SK-N-SH treated with all-trans-retinoic acid at 6 μM for 48 hours (cell line): ENCODE data around the gene MRPL27.

ENCODE experiments used
- ATAC-seq: fragments of 200-7000 bp; cut with Tn5 transposase; 3 replicates; pipeline ENCODE4 v1.9.1; 2020; ENCODE audit warnings: mild to moderate bottlenecking, moderate library complexity
- ARNTL ChIP-seq: fragments of 450-650 bp; formaldehyde crosslinking; IDR thresholded peaks from 2 replicates; pipeline ENCODE4 v1.5.0; 2020; ENCODE audit warnings: low read depth, mild to moderate bottlenecking, moderate library complexity, borderline replicate concordance
- BACH2 ChIP-seq: fragments of 250-450 bp; sonication (Bioruptor Pico); IDR thresholded peaks from 2 replicates; pipeline ENCODE4 v1.9.0; 2021; ENCODE audit warnings: mild to moderate bottlenecking, borderline replicate concordance
- CSDC2 ChIP-seq: fragments of 250-450 bp; sonication (Bioruptor Pico); IDR thresholded peaks from 2 replicates; pipeline ENCODE4 v1.5.0; 2020; ENCODE audit warnings: mild to moderate bottlenecking, moderate library complexity
- CSRNP3 ChIP-seq: fragments of 250-450 bp; sonication (Bioruptor Pico); IDR thresholded peaks from 2 replicates; pipeline ENCODE4 v1.5.1; 2021; ENCODE audit warnings: mild to moderate bottlenecking, moderate library complexity
- ISL1 ChIP-seq: fragments of 250-450 bp; sonication (Bioruptor Pico); IDR thresholded peaks from 2 replicates; pipeline ENCODE4 v2.1.2; 2022; ENCODE audit warnings: mild to moderate bottlenecking, moderate library complexity
- OSR1 ChIP-seq: fragments of 250-450 bp; sonication (Bioruptor Pico); IDR thresholded peaks from 2 replicates; pipeline ENCODE4 v1.8.0; 2022; ENCODE audit warnings: moderate library complexity, mild to moderate bottlenecking, inconsistent platforms
- PATZ1 ChIP-seq: fragments of 250-450 bp; sonication (Bioruptor Pico); IDR thresholded peaks from 2 replicates; pipeline ENCODE4 v1.8.0; 2020; ENCODE audit warnings: mild to moderate bottlenecking, moderate library complexity, borderline replicate concordance
- PPARA ChIP-seq: fragments of 250-450 bp; sonication (Bioruptor Pico); IDR thresholded peaks from 2 replicates; pipeline ENCODE4 v1.5.0; 2020; ENCODE audit warnings: mild to moderate bottlenecking, borderline replicate concordance
- RARB ChIP-seq: fragments of 250-450 bp; sonication (Bioruptor Pico); IDR thresholded peaks from 2 replicates; pipeline ENCODE4 v1.8.0; 2021; ENCODE audit warnings: mild to moderate bottlenecking, moderate library complexity
- SNAI2 ChIP-seq: fragments of 250-450 bp; sonication (Bioruptor Pico); IDR thresholded peaks from 2 replicates; pipeline ENCODE4 v1.5.0; 2020; ENCODE audit warnings: mild to moderate bottlenecking, moderate library complexity
- TCF4 ChIP-seq: fragments of 250-450 bp; sonication (Bioruptor Pico); IDR thresholded peaks from 2 replicates; pipeline ENCODE4 v1.8.0; 2021; ENCODE audit warnings: mild to moderate bottlenecking, moderate library complexity, borderline replicate concordance
- TOX ChIP-seq: fragments of 250-450 bp; sonication (Bioruptor Pico); IDR thresholded peaks from 2 replicates; pipeline ENCODE4 v1.8.0; 2021; ENCODE audit warnings: mild to moderate bottlenecking, moderate library complexity, borderline replicate concordance
- ZC3H10 ChIP-seq: fragments of 250-450 bp; sonication (Bioruptor Pico); IDR thresholded peaks from 2 replicates; pipeline ENCODE4 v1.5.1; 2021; ENCODE audit warnings: mild to moderate bottlenecking, moderate library complexity
- ZFP3 ChIP-seq: fragments of 250-450 bp; sonication (Bioruptor Pico); IDR thresholded peaks from 2 replicates; pipeline ENCODE4 v1.5.0; 2020; ENCODE audit warnings: mild to moderate bottlenecking, moderate library complexity
- ZFP30 ChIP-seq: fragments of 450-650 bp; formaldehyde crosslinking; IDR thresholded peaks from 2 replicates; pipeline ENCODE4 v1.5.0; 2022; ENCODE audit warnings: mild to moderate bottlenecking, moderate library complexity
- ZNF565 ChIP-seq: fragments of 450-650 bp; formaldehyde crosslinking; conservative IDR thresholded peaks from 2 replicates; pipeline ENCODE4 v1.5.0; 2020; ENCODE audit warnings: low read depth, mild to moderate bottlenecking, moderate library complexity
- ZNF70 ChIP-seq: fragments of 450-650 bp; formaldehyde crosslinking; IDR thresholded peaks from 2 replicates; pipeline ENCODE4 v1.5.0; 2020; ENCODE audit warnings: mild to moderate bottlenecking, moderate library complexity
- ZNF8 ChIP-seq: fragments of 450-650 bp; formaldehyde crosslinking; IDR thresholded peaks from 2 replicates; pipeline ENCODE4 v1.5.0; 2020; ENCODE audit warnings: mild to moderate bottlenecking, moderate library complexity
- TF ChIP-seq, protein P1 (sequence below): fragments of 250-450 bp; sonication (Bioruptor Pico); IDR thresholded peaks from 2 replicates; pipeline ENCODE4 v1.5.1; 2020; ENCODE audit warnings: low read depth, mild to moderate bottlenecking, moderate library complexity
- TF ChIP-seq, protein P2 (sequence below): fragments of 250-450 bp; sonication (Bioruptor Pico); IDR thresholded peaks from 2 replicates; pipeline ENCODE4 v1.8.0; 2021; ENCODE audit warnings: low read depth, mild to moderate bottlenecking, moderate library complexity, borderline replicate concordance

MRPL27 gene

GRCh38 chr17:50375858-50376538 lies 3.0 kb upstream of the MRPL27 start:
- no peak for ATAC-seq

DNA sequence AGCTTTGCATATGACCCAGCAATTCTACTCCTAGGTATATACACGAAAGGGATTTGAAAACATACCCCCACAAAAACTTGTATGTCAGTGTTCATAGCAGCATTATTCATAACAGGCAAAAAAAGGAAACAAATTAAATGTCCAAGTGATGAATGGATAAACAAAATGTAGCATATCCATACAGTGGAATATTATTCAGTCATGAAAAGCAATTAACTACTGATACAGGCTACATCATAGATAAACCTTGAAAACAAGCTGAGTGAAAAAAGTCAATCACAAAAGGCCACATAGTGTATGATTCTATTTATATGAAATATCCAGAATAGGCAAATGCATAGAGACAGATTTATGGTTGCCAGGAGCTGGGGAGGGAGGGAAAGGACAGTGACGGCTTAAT lies 721 bp upstream of the MRPL27 start:
- TF ChIP-seq TCF4 = no peak
- TF ChIP-seq, protein P1, sequence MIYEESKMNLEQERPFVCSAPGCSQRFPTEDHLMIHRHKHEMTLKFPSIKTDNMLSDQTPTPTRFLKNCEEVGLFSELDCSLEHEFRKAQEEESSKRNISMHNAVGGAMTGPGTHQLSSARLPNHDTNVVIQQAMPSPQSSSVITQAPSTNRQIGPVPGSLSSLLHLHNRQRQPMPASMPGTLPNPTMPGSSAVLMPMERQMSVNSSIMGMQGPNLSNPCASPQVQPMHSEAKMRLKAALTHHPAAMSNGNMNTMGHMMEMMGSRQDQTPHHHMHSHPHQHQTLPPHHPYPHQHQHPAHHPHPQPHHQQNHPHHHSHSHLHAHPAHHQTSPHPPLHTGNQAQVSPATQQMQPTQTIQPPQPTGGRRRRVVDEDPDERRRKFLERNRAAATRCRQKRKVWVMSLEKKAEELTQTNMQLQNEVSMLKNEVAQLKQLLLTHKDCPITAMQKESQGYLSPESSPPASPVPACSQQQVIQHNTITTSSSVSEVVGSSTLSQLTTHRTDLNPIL (CRISPR knock-in tag) = no peak
- no peak for TF ChIP-seq RARB
- no peak for TF ChIP-seq PPARA (CRISPR knock-in tag)
- TF ChIP-seq ZNF565 (CRISPR knock-in tag) = no peak
- TF ChIP-seq, protein P2, sequence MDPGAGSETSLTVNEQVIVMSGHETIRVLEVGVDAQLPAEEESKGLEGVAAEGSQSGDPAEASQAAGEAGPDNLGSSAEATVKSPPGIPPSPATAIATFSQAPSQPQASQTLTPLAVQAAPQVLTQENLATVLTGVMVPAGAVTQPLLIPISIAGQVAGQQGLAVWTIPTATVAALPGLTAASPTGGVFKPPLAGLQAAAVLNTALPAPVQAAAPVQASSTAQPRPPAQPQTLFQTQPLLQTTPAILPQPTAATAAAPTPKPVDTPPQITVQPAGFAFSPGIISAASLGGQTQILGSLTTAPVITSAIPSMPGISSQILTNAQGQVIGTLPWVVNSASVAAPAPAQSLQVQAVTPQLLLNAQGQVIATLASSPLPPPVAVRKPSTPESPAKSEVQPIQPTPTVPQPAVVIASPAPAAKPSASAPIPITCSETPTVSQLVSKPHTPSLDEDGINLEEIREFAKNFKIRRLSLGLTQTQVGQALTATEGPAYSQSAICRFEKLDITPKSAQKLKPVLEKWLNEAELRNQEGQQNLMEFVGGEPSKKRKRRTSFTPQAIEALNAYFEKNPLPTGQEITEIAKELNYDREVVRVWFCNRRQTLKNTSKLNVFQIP (CRISPR knock-in tag) = no peak
- TF ChIP-seq ARNTL = no peak
- TF ChIP-seq PATZ1 (CRISPR knock-in tag) = no peak
- TF ChIP-seq BACH2 (CRISPR knock-in tag) = no peak
- no peak for TF ChIP-seq ISL1
- TF ChIP-seq CSRNP3 (CRISPR knock-in tag) = no peak
- ATAC-seq = no peak

More at GRCh38 chr17:50375858-50376538, 3.0 kb upstream of the MRPL27 start:
- TF ChIP-seq TCF4 (no peak), ZFP3 (no peak), TOX (CRISPR knock-in tag) (no peak), ZNF70 (CRISPR knock-in tag) (no peak), BACH2 (CRISPR knock-in tag) (no peak), PPARA (CRISPR knock-in tag) (no peak), ZC3H10 (CRISPR knock-in tag) (no peak), SNAI2 (no peak), CSDC2 (no peak), ZNF8 (CRISPR knock-in tag) (no peak), OSR1 (no peak), ZNF565 (CRISPR knock-in tag) (no peak), ISL1 (no peak)
- TF ChIP-seq, protein P2 (CRISPR knock-in tag) = no peak
- TF ChIP-seq, all 23 proteins: peak for 0

GRCh38 chr17:50372222-50372757 lies 694 bp downstream of the MRPL27 start:
- peak; percentile 10 for ATAC-seq
- TF ChIP-seq PATZ1 (CRISPR knock-in tag) (no peak), TCF4 (no peak), ZFP30 (no peak), BACH2 (CRISPR knock-in tag) (no peak), SNAI2 (no peak), ZNF70 (CRISPR knock-in tag) (no peak)
- TF ChIP-seq, protein P1 (CRISPR knock-in tag) = no peak
- TF ChIP-seq, protein P2 (CRISPR knock-in tag) = no peak
